Measurements from ENCODE around the gene MUSTN1.

MUSTN1 gene

GRCh38 chr3:52852419-52852818, 17.6 kb upstream of the MUSTN1 start:
- no peak for DNase-seq (ENCODE audit: low read depth)

- DNase-seq (ENCODE audit: low read depth): no peak
Observed at GRCh38 chr3:52851348-52851747, 16.5 kb upstream of the MUSTN1 start.

GRCh38 chr3:52849656-52850055, 14.8 kb upstream of the MUSTN1 start:
- no peak for DNase-seq (ENCODE audit: low read depth)

- DNase-seq (ENCODE audit: low read depth): no peak
Observed at GRCh38 chr3:52848617-52849016, 13.8 kb upstream of the MUSTN1 start.

- no peak for DNase-seq (ENCODE audit: low read depth)
Observed at GRCh38 chr3:52847726-52848125, 12.9 kb upstream of the MUSTN1 start.

- DNase-seq (ENCODE audit: low read depth): no peak
Observed at GRCh38 chr3:52847241-52847640, 12.4 kb upstream of the MUSTN1 start.

GRCh38 chr3:52846432-52846965, 11.7 kb upstream of the MUSTN1 start:
- no peak for DNase-seq (ENCODE audit: low read depth)

- DNase-seq (ENCODE audit: low read depth): no peak
Observed at GRCh38 chr3:52845691-52846431, 11.0 kb upstream of the MUSTN1 start.

GRCh38 chr3:52845157-52845556, 10.3 kb upstream of the MUSTN1 start:
- DNase-seq (ENCODE audit: low read depth): no peak

GRCh38 chr3:52844290-52844975, 9.6 kb upstream of the MUSTN1 start:
- DNase-seq (ENCODE audit: low read depth): no peak

GRCh38 chr3:52843881-52844280, 9.1 kb upstream of the MUSTN1 start:
- DNase-seq (ENCODE audit: low read depth): no peak

- no peak for DNase-seq (ENCODE audit: low read depth)
Observed at GRCh38 chr3:52843108-52843865, 8.5 kb upstream of the MUSTN1 start.

GRCh38 chr3:52842424-52842823, 7.6 kb upstream of the MUSTN1 start:
- DNase-seq (ENCODE audit: low read depth): no peak

- no peak for DNase-seq (ENCODE audit: low read depth)
Observed at GRCh38 chr3:52841981-52842340, 7.1 kb upstream of the MUSTN1 start.

GRCh38 chr3:52841211-52841980, 6.6 kb upstream of the MUSTN1 start:
- no peak for DNase-seq (ENCODE audit: low read depth)

GRCh38 chr3:52839892-52840545, 5.2 kb upstream of the MUSTN1 start:
- DNase-seq (ENCODE audit: low read depth): no peak

GRCh38 chr3:52839268-52839575, 4.4 kb upstream of the MUSTN1 start:
- DNase-seq (ENCODE audit: low read depth): no peak

- no peak for DNase-seq (ENCODE audit: low read depth)
Observed at GRCh38 chr3:52838561-52839267, 3.9 kb upstream of the MUSTN1 start.

GRCh38 chr3:52836986-52837385, 2.2 kb upstream of the MUSTN1 start:
- DNase-seq (ENCODE audit: low read depth): no peak

GRCh38 chr3:52836471-52836845, 1.6 kb upstream of the MUSTN1 start:
- DNase-seq (ENCODE audit: low read depth): no peak
